Lung (tissue), 12 donors: ENCODE measurements around the gene DYSF. TPM values are rescaled to one million over a fixed set of nuclear protein-coding genes. Genes with fewer than 3 reads are reported as not detected.

Experiments
- ATAC-seq: fragments of 200-7000 bp; cut with Tn5 transposase; one replicate; pipeline ENCODE4 v1.9.1; 2020; ENCODE audit warnings: moderate number of reproducible peaks; ENCODE audit not compliant: insufficient read depth, low FRiP score
- DNase-seq, 3 donors: peaks; one replicate each; pipeline ENCODE4 v3.0.0-alpha.2; 2013 to 2017
- H3K27ac ChIP-seq, 2 donors: one replicate each; pipeline ENCODE4 v1.5.1; 2013; ENCODE audit warnings: mild to moderate bottlenecking in 2 of 2, moderate library complexity in 2 of 2, control low read depth in 1 of 2, inconsistent platforms in 1 of 2, low read depth in 1 of 2, low read length in 1 of 2
- H3K27me3 ChIP-seq, 3 donors: one replicate each; pipeline ENCODE4 v1.5.1; 2013; ENCODE audit warnings: low read length in 2 of 3; ENCODE audit not compliant: control insufficient read depth in 3 of 3, insufficient read depth in 3 of 3
- H3K36me3 ChIP-seq, 4 donors: one replicate each; pipeline ENCODE4 v1.5.1; 2013; ENCODE audit warnings: low read length in 4 of 4, mild to moderate bottlenecking in 1 of 4, moderate library complexity in 1 of 4; ENCODE audit not compliant: control insufficient read depth in 4 of 4, insufficient read depth in 4 of 4
- H3K4me1 ChIP-seq, 5 donors: one replicate each; pipeline ENCODE4 v1.5.1; 2013; ENCODE audit warnings: low read length in 5 of 5, mild to moderate bottlenecking in 2 of 5, moderate library complexity in 1 of 5; ENCODE audit not compliant: control insufficient read depth in 5 of 5, insufficient read depth in 5 of 5
- H3K4me3 ChIP-seq: one replicate; pipeline ENCODE4 v1.5.1; 2013; ENCODE audit warnings: mild to moderate bottlenecking, control low read depth, moderate library complexity
- H3K9ac ChIP-seq, 2 donors: one replicate each; pipeline ENCODE4 v1.5.1; 2013; ENCODE audit warnings: low read length in 2 of 2, control low read depth in 1 of 2; ENCODE audit not compliant: insufficient read depth in 1 of 2
- H3K9me3 ChIP-seq, 4 donors: one replicate each; pipeline ENCODE4 v1.5.1; 2013; ENCODE audit warnings: low read length in 3 of 4, mild to moderate bottlenecking in 1 of 4, moderate library complexity in 1 of 4; ENCODE audit not compliant: control insufficient read depth in 4 of 4, insufficient read depth in 3 of 4
- WGBS, 2 donors: extraction: QIAGEN DNeasy Blood & Tissue Kit; methylation state at CpG; one replicate each; pipeline ENCODE4 v1.1.7; 2013; 5-methylcytosine and 5-hydroxymethylcytosine counted together
- polyA plus RNA-seq, 2 donors: library from polyadenylated mRNA; stranded (reverse); fragments of 200-250 nt; gene quantifications; one replicate each; pipeline ENCODE4 v1.2.1, GENCODE V29; 2013
- total RNA-seq, 2 donors: library from RNA; depleted of rRNA in 1 of 2; stranded (reverse); fragments of >200 nt in 1 of 2; gene quantifications; one replicate each; pipeline ENCODE4 v1.2.1, GENCODE V29; 2014 to 2021
- TF ChIP-seq, protein P1 (sequence below): IDR thresholded peaks from 2 replicates; pipeline ENCODE4 v1.5.1; 2012; ENCODE audit warnings: mild to moderate bottlenecking; ENCODE audit errors: control extremely low read depth, extremely low read depth
- donor health status: control.
- donor health status: control.
- donor health status: Bipolar disorder and iron deficiency.
- donor health status: healthy.
- donor health status: DM: yes; HTN: yes; CAD: no.

The DYSF gene
- total and polyA plus RNA-seq, 4 donors: 12.9 to 56.2 (median 40.0) TPM

DNA sequence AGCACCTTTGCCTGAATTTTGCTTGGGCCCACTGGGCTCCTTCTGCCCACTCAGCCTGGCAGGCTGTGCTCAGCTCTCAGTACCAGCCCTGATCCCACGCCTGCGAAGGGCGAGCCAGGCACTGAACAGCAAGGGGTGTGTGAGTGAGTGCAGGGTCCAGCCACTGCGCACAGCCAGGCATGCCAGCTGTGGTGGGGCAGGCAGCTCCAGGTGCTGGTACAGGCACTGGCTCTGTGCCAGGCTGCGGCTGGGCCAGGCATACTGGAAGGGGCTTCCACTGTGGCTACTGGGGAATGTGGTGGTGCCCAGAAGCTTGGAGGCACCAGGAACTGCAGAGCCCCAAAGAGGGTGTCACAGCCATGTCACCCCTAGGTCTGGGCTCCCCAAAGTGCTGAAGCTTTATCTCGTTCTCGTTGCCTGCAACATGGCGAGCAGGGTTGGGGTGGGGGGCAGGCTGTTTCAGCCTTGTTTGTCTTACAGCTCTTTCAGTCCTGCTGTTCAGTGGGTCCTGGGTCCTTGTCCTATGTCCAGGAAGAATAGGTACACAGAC, 8.8 kb downstream of the DYSF start:
- 89 to 93% methylated on average over 8 of the region's 8 CpGs for WGBS, 2 donors
- no peak overlapping the region for H3K4me3 ChIP-seq
- peaks cover 0 to 11% (median 5%) of the 10 kb centered on the region in 5 donors for H3K4me1 ChIP-seq
- H3K9me3 ChIP-seq: peaks cover 0 to 7% (median 0%) of the 10 kb centered on the region in 4 donors
- peaks cover 0 to 33% (median 22%) of the 10 kb centered on the region in 3 donors for H3K27me3 ChIP-seq
- H3K27ac ChIP-seq: no peak overlapping the region
- H3K36me3 ChIP-seq: no peaks in the 10 kb centered on the region
- H3K9ac ChIP-seq: no peak overlapping the region
- TF ChIP-seq, protein P1, sequence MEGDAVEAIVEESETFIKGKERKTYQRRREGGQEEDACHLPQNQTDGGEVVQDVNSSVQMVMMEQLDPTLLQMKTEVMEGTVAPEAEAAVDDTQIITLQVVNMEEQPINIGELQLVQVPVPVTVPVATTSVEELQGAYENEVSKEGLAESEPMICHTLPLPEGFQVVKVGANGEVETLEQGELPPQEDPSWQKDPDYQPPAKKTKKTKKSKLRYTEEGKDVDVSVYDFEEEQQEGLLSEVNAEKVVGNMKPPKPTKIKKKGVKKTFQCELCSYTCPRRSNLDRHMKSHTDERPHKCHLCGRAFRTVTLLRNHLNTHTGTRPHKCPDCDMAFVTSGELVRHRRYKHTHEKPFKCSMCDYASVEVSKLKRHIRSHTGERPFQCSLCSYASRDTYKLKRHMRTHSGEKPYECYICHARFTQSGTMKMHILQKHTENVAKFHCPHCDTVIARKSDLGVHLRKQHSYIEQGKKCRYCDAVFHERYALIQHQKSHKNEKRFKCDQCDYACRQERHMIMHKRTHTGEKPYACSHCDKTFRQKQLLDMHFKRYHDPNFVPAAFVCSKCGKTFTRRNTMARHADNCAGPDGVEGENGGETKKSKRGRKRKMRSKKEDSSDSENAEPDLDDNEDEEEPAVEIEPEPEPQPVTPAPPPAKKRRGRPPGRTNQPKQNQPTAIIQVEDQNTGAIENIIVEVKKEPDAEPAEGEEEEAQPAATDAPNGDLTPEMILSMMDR: no peak
- ATAC-seq (no peak), DNase-seq (no peak)

DNA sequence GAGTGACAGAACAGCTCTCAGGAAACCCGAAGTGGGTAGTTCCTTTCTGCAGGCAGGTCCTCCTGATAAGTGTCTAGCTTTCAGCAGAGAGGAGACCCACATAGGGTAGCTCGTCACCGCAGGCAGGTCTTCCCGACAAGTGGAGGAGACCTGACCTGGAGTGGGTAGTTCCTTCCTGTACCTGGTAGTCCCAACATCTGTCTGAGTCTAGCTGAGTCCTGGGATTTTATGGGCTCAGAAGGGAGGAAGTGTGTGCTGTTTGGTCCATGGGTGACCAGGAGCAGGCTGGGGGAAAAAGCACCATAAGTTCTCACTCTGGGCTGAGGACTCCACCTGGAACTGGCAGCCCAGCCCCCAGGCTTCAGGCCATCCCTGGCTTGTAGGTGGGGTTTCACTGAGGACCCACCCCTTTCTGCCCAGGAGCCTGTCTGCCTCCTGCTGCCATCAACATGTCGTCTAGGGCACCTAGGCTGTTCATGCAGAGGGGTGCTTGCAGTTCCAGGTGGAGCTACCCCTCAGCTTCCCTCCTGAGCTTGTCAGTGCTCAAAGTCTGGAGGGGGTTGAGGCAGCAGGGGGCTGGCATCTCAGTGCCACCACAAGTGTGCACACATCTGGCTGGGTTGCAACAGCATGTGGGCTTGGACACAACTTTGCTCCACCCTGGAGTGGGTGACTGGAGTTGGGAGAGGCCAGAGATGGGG, 9.4 kb downstream of the DYSF start:
- Histone ChIP-seq H3K9ac (no peak overlapping the region), H3K4me1 (peaks cover 0 to 13% (median 5%) of the 10 kb centered on the region in 5 donors), H3K27ac (no peak overlapping the region), H3K36me3 (no peaks in the 10 kb centered on the region), H3K9me3 (peaks cover 0 to 7% (median 0%) of the 10 kb centered on the region in 4 donors), H3K27me3 (peaks cover 0 to 40% (median 28%) of the 10 kb centered on the region in 3 donors), H3K4me3 (no peak overlapping the region)
- WGBS, 2 donors: 94 to 97% methylated on average over 5 of the region's 5 CpGs
- TF ChIP-seq, protein P1: no peak
- DNase-seq (no peak), ATAC-seq (no peak)

- peaks cover 0 to 45% (median 34%) of the 10 kb centered on the region in 3 donors for H3K27me3 ChIP-seq
- peaks cover 0 to 13% (median 5%) of the 10 kb centered on the region in 5 donors for H3K4me1 ChIP-seq
- no peak overlapping the region for H3K4me3 ChIP-seq
- no peak overlapping the region for H3K9ac ChIP-seq
- 89 to 98% methylated on average over 7 of the region's 7 CpGs for WGBS, 2 donors
- no peak overlapping the region for H3K27ac ChIP-seq
- DNase-seq: no peak
- H3K9me3 ChIP-seq: peaks cover 0 to 7% (median 0%) of the 10 kb centered on the region in 4 donors
- TF ChIP-seq, protein P1: no peak
- H3K36me3 ChIP-seq: no peaks in the 10 kb centered on the region
- no peak for ATAC-seq
These were observed 9.9 kb downstream of the DYSF start for GRCh38 chr2:71463342-71463654.
